Fibroblast of lung (primary cell): ENCODE data around the gene LGR4. TPM values are rescaled to one million over a fixed set of nuclear protein-coding genes. Genes with fewer than 3 reads are reported as not detected.

Source experiments
- DNase-seq, 2 donors: peaks; one replicate each; pipeline versions ENCODE4 v3.0.0 to v3.0.0-alpha.2; 2010; ENCODE audit warnings: low read depth in 2 of 2
- H2AFZ ChIP-seq: 2 replicates; pipeline ENCODE4 v1.5.1; 2012; ENCODE audit warnings: low read length, control low read depth, inconsistent platforms
- H3K27ac ChIP-seq: 2 replicates; pipeline ENCODE4 v1.5.1; 2011; ENCODE audit warnings: low read length, control low read depth; ENCODE audit not compliant: insufficient read depth
- H3K27me3 ChIP-seq: 2 replicates; pipeline ENCODE4 v1.5.1; 2011; ENCODE audit warnings: mild to moderate bottlenecking, low read length; ENCODE audit not compliant: control insufficient read depth, insufficient read depth
- H3K36me3 ChIP-seq: 2 replicates; pipeline ENCODE4 v1.5.1; 2011; ENCODE audit warnings: low read length; ENCODE audit not compliant: control insufficient read depth, insufficient read depth
- H3K4me1 ChIP-seq: 2 replicates; pipeline ENCODE4 v1.5.1; 2011; ENCODE audit warnings: low read length; ENCODE audit not compliant: control insufficient read depth, insufficient read depth; ENCODE audit errors: extremely low read depth
- H3K4me2 ChIP-seq: 2 replicates; pipeline ENCODE4 v1.5.1; 2011; ENCODE audit warnings: low read length, control low read depth; ENCODE audit not compliant: insufficient read depth; ENCODE audit errors: extremely low read depth
- H3K4me3 ChIP-seq, 4 experiments: fragments of 200-600 bp in 1 of 4; sonication (generic) in 1 of 4; replicated peaks in 1 of 4; 2 replicates each; pipeline ENCODE4 v1.5.1; 2011 to 2016; ENCODE audit warnings: low read length in 4 of 4, low read depth in 3 of 4, mild to moderate bottlenecking in 3 of 4, control low read depth in 2 of 4, inconsistent platforms in 1 of 4, mixed read lengths in 1 of 4; ENCODE audit not compliant: insufficient read depth in 1 of 4; ENCODE audit errors: control extremely low read depth in 1 of 4
- H3K79me2 ChIP-seq: 2 replicates; pipeline ENCODE4 v1.5.1; 2012; ENCODE audit warnings: mild to moderate bottlenecking, low read length, inconsistent platforms; ENCODE audit not compliant: control insufficient read depth, insufficient read depth
- H3K9ac ChIP-seq: 2 replicates; pipeline ENCODE4 v1.5.1; 2011; ENCODE audit warnings: mild to moderate bottlenecking, low read length, control low read depth; ENCODE audit not compliant: insufficient read depth
- H3K9me3 ChIP-seq: 2 replicates; pipeline ENCODE4 v1.5.1; 2012; ENCODE audit warnings: low read depth, low read length; ENCODE audit not compliant: control insufficient read depth, insufficient read depth
- H4K20me1 ChIP-seq: 2 replicates; pipeline ENCODE4 v1.5.1; 2011; ENCODE audit warnings: low read length; ENCODE audit not compliant: control insufficient read depth, insufficient read depth; ENCODE audit errors: extremely low read depth
- EZH2 ChIP-seq: IDR thresholded peaks from 2 replicates; pipeline ENCODE4 v1.5.1; 2012; ENCODE audit warnings: low read length, control low read depth, mild to moderate bottlenecking; ENCODE audit errors: missing control alignments
- polyA plus RNA-seq, 2 donors: library from polyadenylated mRNA; depleted of rRNA in 1 of 2; stranded (reverse) in 1 of 2; unstranded in 1 of 2; fragments of >200 nt; gene quantifications; 2 replicates each; pipeline ENCODE4 v1.2.1, GENCODE V29; 2011 to 2012; ENCODE audit warnings: missing spikeins in 1 of 2
- total RNA-seq: library from RNA; depleted of rRNA; stranded (reverse); fragments of >200 nt; gene quantifications from 2 replicates; pipeline ENCODE4 v1.2.1, GENCODE V29; 2014
- TF ChIP-seq, protein P1 (sequence below), 2 donors: IDR thresholded peaks in 1 of 2; conservative IDR thresholded peaks in 1 of 2; 1 replicate in 1 of 2; 2 replicates in 1 of 2; pipeline ENCODE4 v1.5.1; 2011 to 2012; ENCODE audit warnings: low read length in 2 of 2, control low read depth in 1 of 2, inconsistent platforms in 1 of 2, low read depth in 1 of 2, mild to moderate bottlenecking in 1 of 2

LGR4 gene
- total and polyA plus RNA-seq, 2 donors (not counting 1 experiment from before 2014, with no cell fraction given): 6.4 to 8.8 TPM

DNA sequence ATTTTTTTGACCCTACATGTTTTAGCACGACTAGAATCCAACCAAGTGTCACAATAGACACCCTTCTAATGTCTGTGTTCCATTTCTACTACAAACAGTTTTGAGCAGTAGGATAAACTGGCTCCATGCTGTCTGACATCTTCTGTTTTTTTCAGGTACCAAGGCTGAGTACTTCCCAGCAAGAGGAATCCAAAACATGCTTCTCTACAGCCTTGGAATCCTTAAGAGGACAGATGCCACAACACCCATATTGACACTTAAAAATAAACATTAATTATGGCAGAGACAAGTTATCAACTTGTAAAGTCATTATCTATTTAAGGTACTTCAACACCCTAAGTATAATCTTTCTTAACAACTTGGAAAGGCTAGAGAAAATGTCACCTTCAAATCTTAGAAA lies 54.2 kb downstream of the LGR4 start:
- H3K36me3 ChIP-seq: no peaks in the 10 kb centered on the region
- no peak overlapping the region for H3K9ac ChIP-seq
- no peak overlapping the region for H3K4me3 ChIP-seq
- H3K4me1 ChIP-seq: peaks cover 2% of the 10 kb centered on the region
- H3K9me3 ChIP-seq: no peaks in the 10 kb centered on the region
- H3K4me2 ChIP-seq: no peak overlapping the region
- H3K27me3 ChIP-seq: no peaks in the 10 kb centered on the region
- no peak overlapping the region for H2AFZ ChIP-seq
- no peaks in the 10 kb centered on the region for H3K79me2 ChIP-seq
- H3K27ac ChIP-seq: no peak overlapping the region
- no peaks in the 10 kb centered on the region for H4K20me1 ChIP-seq
- no peak for DNase-seq
- TF ChIP-seq, protein P1, sequence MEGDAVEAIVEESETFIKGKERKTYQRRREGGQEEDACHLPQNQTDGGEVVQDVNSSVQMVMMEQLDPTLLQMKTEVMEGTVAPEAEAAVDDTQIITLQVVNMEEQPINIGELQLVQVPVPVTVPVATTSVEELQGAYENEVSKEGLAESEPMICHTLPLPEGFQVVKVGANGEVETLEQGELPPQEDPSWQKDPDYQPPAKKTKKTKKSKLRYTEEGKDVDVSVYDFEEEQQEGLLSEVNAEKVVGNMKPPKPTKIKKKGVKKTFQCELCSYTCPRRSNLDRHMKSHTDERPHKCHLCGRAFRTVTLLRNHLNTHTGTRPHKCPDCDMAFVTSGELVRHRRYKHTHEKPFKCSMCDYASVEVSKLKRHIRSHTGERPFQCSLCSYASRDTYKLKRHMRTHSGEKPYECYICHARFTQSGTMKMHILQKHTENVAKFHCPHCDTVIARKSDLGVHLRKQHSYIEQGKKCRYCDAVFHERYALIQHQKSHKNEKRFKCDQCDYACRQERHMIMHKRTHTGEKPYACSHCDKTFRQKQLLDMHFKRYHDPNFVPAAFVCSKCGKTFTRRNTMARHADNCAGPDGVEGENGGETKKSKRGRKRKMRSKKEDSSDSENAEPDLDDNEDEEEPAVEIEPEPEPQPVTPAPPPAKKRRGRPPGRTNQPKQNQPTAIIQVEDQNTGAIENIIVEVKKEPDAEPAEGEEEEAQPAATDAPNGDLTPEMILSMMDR (conservative IDR thresholded peaks at IDR 0.05 in 1 of 2, IDR thresholded peaks at IDR 0.05 in 1 of 2; ENCODE audit: low read depth in 1 of 2, low read length in 2 of 2): no peak
- TF ChIP-seq EZH2: no peak

DNA sequence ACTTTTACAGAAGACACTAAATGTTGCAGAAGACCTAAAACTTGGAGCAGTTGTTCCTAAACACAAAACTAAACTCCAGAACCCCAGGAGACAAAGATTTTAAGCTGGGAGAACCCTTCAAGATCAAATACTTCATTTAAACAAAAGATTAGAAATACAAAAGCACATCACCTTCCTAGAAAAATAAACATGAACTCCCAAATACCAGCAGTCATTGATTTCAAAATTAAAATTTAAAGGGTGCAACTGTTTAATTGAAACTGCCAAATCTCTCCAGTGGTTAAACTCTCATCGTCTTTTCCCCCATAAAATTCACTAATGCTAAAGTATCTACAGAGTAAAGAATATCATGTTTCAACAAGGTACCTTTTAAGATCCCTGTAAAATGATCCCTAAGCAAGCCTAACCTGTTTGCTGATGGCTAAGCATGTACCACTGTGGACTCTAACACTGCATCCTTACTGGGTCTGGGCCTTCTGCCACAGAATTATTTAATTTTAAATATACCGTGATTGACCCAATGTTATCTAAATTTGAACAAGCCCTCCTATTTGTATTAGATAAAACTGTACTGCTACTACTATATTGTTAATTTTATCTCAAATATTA lies 55.9 kb downstream of the LGR4 start:
- Histone ChIP-seq H4K20me1 (no peaks in the 10 kb centered on the region), H3K9me3 (no peaks in the 10 kb centered on the region), H3K79me2 (no peaks in the 10 kb centered on the region)

DNA sequence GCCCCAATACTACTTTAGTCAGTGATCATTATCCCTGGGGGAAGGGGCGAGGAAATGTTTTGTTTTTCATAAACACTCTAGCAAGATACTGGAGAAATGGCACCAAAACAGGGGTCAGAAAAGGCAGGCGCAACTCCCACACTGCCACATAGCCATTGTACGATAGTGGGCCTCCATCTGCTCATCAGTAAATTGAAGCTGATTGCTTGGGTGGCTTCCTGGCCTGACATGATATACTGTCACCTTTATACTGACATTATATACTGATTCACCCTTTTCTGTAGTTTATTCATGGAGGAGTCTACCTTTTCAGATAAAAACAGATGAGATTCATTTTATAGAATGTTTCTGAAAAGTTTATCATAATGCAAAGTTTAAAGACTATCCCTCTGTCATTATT lies 57.9 kb downstream of the LGR4 start:
- no peaks in the 10 kb centered on the region for H3K79me2 ChIP-seq
- no peaks in the 10 kb centered on the region for H3K9me3 ChIP-seq
- no peaks in the 10 kb centered on the region for H3K27me3 ChIP-seq
- H4K20me1 ChIP-seq: no peaks in the 10 kb centered on the region
- H3K4me3 ChIP-seq: no peak overlapping the region
- H3K36me3 ChIP-seq: no peaks in the 10 kb centered on the region
- H2AFZ ChIP-seq: no peak overlapping the region
- H3K9ac ChIP-seq: no peak overlapping the region
- no peak overlapping the region for H3K4me2 ChIP-seq
- peaks cover 3% of the 10 kb centered on the region for H3K4me1 ChIP-seq
- DNase-seq: no peak
- no peak overlapping the region for H3K27ac ChIP-seq
- no peak for TF ChIP-seq EZH2
- TF ChIP-seq, protein P1 (conservative IDR thresholded peaks at IDR 0.05 in 1 of 2, IDR thresholded peaks at IDR 0.05 in 1 of 2; ENCODE audit: low read depth in 1 of 2, low read length in 2 of 2): no peak

More for the DNA sequence above, 55.9 kb downstream of the LGR4 start:
- Histone ChIP-seq H3K27ac (no peak overlapping the region), H3K36me3 (no peaks in the 10 kb centered on the region), H2AFZ (no peak overlapping the region), H3K4me3 (no peak overlapping the region), H3K27me3 (no peaks in the 10 kb centered on the region), H3K4me1 (peaks cover 2% of the 10 kb centered on the region), H3K4me2 (no peak overlapping the region), H3K9ac (no peak overlapping the region)
- DNase-seq: no peak
- TF ChIP-seq EZH2: no peak
- TF ChIP-seq, protein P1 (conservative IDR thresholded peaks at IDR 0.05 in 1 of 2, IDR thresholded peaks at IDR 0.05 in 1 of 2; ENCODE audit: low read depth in 1 of 2, low read length in 2 of 2): no peak
